22Rv1 (cell line): Measurements from ENCODE around the gene PDIA5.

Source experiments
- ZFX ChIP-seq: fragments of 450-650 bp; IDR thresholded peaks from 2 replicates; pipeline ENCODE4 v1.6.1; 2017; ENCODE audit warnings: antibody characterized with exemption, borderline replicate concordance
- TF ChIP-seq, protein P1 (sequence below): fragments of 450-650 bp; IDR thresholded peaks from 2 replicates; pipeline ENCODE4 v1.5.1; 2017; ENCODE audit warnings: mild to moderate bottlenecking

DNA sequence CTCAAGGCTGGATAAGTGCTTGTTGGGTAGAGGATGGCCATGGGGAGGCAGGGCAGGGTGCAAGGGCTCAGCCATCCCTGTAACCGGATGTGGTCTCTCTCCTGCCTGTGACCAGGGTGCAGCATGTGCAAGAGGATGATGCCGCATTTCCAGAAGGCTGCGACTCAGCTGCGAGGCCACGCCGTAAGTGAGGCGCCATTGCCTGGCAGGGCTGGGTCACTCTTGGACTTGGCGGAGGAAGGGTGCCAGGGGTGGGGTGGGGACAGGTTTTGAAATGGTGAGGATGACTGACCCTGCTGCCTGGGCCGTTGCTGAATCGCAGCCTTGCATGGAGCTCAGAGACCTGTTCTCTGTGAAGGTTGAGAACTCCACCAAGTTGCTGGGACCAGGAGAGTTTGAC, 49.3 kb downstream of the PDIA5 start:
- TF ChIP-seq, protein P1, sequence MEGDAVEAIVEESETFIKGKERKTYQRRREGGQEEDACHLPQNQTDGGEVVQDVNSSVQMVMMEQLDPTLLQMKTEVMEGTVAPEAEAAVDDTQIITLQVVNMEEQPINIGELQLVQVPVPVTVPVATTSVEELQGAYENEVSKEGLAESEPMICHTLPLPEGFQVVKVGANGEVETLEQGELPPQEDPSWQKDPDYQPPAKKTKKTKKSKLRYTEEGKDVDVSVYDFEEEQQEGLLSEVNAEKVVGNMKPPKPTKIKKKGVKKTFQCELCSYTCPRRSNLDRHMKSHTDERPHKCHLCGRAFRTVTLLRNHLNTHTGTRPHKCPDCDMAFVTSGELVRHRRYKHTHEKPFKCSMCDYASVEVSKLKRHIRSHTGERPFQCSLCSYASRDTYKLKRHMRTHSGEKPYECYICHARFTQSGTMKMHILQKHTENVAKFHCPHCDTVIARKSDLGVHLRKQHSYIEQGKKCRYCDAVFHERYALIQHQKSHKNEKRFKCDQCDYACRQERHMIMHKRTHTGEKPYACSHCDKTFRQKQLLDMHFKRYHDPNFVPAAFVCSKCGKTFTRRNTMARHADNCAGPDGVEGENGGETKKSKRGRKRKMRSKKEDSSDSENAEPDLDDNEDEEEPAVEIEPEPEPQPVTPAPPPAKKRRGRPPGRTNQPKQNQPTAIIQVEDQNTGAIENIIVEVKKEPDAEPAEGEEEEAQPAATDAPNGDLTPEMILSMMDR: no peak
- TF ChIP-seq ZFX: no peak
